C4-2B (cell line): ENCODE measurements around the gene ESRRG.
"Not testable (repeated sequence)": the region's sequence is repeated elsewhere in the genome, so short reads cannot be mapped to it uniquely, and the experiment has no call there.

Experiments
- H3K27ac ChIP-seq: fragments of 450-650 bp; 2 replicates; pipeline ENCODE4 v1.5.1; 2017
- ZFX ChIP-seq: fragments of 450-650 bp; IDR thresholded peaks from 2 replicates; pipeline ENCODE4 v1.6.1; 2017
- TF ChIP-seq, protein P1 (sequence below): fragments of 450-650 bp; conservative IDR thresholded peaks from 2 replicates; pipeline ENCODE4 v1.5.1; 2017; ENCODE audit warnings: mild to moderate bottlenecking

The ESRRG gene

DNA sequence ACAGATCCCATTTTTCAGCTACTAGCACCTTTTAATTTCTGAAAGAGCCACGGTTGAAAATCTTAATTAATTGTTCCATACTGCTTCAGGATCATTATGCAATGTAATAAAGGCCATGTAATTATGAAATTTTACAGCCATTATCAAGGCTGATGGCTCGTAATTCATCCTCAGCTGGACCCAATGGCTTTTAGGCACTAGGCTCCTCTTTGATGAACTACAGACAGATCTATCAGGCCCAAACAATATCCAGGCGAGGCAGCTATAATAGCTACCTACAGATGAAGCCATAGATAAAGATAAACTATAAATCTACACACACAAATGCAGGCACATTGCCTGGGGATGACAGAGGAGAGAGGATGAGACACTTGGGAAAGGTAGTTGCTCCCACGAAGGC lies 189.5 kb downstream of the ESRRG start:
- no peak overlapping the region for H3K27ac ChIP-seq
- no peak for TF ChIP-seq ZFX
- TF ChIP-seq, protein P1, sequence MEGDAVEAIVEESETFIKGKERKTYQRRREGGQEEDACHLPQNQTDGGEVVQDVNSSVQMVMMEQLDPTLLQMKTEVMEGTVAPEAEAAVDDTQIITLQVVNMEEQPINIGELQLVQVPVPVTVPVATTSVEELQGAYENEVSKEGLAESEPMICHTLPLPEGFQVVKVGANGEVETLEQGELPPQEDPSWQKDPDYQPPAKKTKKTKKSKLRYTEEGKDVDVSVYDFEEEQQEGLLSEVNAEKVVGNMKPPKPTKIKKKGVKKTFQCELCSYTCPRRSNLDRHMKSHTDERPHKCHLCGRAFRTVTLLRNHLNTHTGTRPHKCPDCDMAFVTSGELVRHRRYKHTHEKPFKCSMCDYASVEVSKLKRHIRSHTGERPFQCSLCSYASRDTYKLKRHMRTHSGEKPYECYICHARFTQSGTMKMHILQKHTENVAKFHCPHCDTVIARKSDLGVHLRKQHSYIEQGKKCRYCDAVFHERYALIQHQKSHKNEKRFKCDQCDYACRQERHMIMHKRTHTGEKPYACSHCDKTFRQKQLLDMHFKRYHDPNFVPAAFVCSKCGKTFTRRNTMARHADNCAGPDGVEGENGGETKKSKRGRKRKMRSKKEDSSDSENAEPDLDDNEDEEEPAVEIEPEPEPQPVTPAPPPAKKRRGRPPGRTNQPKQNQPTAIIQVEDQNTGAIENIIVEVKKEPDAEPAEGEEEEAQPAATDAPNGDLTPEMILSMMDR = no peak

DNA sequence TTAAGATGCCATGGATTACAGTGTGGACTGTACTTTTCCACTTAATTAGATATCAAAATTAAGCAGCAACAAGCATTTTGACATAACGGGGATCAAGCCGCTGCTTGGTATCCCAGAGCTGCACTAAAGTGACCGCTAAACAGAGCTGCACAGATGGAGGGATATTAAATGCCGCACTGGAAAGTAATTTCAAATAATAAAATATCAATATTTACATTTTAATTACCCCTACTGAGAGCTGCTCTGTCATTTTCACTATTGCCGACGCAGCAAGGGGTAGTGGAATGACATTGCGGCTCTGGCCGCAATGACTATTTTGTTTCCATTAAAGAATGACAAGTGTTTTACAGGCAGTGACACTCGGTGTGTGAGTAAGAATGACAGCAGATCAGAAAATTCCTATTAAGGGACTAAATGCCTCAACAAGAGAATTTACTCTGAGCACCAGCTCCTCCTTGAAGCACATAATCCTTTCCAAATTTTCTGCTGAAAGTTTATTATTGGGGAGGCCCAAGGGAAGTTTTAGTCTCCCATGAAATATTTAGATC lies 190.9 kb downstream of the ESRRG start:
- TF ChIP-seq ZFX = no peak
- TF ChIP-seq, protein P1 = no peak
- no peak overlapping the region for H3K27ac ChIP-seq

DNA sequence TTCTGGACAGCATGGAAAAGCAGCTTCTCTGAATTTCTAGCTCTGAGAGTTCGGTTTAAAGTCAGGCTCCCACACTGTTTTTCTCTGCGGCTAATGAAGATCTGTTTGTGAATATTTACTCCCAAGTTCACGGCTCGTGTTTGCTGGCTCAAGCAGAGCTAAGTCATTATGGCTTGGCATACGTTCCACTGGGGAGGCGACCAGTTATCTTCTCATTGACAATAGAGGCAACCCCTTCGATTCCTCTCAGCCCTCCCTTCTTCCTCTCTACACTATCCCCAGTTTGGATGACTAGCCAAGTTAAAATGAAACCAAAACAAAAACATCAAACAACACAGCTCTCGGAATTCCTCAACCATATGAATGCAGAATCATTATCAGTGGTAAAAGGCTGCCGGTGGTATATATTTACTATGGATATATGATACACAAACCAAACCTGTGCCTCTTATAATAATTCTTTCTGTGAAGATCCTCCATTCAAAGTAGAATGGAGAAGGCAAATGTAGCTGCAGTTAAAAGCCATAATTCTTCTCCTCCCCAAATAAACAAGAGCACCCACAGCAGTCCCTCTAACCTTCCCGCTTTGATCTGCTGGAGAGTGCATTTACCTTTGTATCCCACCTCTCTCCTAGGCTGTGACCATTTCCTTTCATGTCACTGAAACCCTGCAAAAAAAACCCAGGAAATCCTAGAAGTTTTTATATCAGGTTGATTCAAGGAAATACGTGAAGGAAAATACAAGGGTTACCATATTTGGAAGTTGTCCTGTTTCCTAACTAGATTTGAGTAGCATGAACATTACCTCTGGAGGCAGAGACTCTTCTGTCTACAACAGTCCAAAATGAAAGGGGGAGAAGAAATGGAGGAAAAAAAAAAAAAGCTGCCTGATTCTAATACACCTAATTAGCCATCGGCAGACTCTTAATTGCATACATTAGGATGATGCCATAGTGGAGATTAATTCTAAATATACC lies 191.7 kb downstream of the ESRRG start:
- TF ChIP-seq ZFX = no peak
- TF ChIP-seq, protein P1 = no peak

DNA sequence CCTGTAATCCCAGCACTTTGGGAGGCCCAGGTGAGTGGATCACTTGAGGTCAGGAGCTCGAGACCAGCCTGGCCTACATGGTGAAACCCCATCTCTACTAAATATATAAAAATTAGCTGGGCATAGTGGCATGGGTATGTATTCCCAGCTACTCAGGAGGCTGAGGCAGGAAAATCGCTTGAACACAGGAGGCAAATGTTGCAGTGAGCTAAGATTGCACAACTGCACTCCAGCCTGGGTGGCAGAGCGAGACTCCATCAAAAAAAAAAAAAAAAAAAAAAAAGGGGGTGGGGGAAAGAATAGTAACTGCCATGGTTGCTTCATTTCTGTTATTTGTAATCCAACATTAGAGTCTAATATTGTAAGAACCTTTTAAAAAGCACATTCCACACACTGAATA lies 193.4 kb downstream of the ESRRG start:
- not testable (repeated sequence) for H3K27ac ChIP-seq

More for the DNA sequence above, 191.7 kb downstream of the ESRRG start:
- H3K27ac ChIP-seq = no peak overlapping the region

DNA sequence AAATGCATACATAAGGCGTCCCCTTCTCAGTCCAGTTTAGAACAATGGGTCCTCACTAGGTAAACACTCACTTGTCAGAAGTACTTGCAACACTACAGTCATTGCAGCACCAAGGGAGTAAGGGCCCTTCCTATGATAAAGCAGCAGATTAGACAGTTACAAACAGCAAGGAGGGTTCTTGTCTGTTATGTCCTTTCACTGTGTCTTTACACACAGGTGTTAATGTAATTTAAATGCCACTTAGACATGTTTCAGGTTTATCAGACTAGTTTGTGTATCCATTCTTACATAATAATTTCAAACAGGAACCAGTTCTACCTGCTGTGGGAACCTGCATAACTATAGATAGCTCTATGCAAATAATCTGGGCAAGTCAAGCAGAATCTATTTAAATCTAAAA lies 194.4 kb downstream of the ESRRG start:
- H3K27ac ChIP-seq = no peak overlapping the region

DNA sequence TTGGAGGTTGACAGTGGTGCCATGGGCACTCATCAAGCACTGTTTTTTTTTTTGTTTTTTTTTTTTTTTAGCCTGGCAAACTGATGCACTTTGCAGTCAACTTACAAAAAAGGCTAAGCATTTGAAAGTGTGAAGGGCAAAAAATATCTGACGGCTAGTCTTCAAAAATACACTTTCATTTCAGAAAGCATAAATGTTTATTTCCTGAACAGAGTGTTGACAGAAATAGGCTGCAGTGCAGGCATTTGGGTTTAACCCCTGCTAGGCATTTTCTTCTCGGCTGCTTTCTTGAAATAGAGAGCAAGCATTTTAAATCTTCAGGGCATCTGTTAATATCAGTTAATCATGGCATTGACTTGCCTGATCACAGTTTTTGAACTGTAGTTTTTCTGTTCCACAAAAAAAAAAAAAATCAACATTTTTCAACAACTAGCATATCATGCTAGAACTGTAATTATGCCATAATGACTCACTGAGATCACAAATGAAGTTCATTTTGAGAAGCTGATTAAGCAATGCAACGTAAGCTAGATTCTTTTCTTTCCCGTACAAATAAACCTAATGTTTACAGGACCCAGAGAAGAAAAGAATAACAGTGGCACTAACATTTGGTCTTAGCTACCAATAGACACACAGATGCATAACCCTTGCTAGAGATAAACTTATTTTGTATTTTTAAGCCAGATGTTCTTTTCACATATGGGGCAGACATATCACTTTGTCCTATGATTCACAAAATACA lies 199.6 kb downstream of the ESRRG start:
- TF ChIP-seq, protein P1 = no peak
- TF ChIP-seq ZFX = no peak
- no peak overlapping the region for H3K27ac ChIP-seq

More for the DNA sequence above, 194.4 kb downstream of the ESRRG start:
- TF ChIP-seq, protein P1 = no peak

DNA sequence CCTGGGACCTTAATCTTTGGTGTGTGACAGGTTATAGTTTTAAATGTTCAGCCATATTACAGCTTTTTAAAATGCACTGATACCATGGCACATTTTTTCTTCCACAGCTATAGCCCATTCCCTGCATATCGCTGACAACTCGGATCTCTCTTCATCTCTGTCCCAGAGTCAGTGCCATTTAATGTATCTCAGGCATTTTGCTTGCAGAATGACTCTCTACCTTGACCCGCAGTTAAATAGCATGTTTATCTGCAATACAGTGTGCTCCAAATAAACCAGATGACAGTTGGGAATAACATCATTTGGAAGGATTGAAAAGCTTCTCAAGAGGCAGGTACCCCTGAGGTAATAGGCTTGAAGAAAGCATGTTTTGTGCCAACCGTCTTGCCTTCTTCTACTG lies 200.2 kb downstream of the ESRRG start:
- TF ChIP-seq, protein P1 = no peak
- no peak for TF ChIP-seq ZFX
- no peak overlapping the region for H3K27ac ChIP-seq
